T-helper 2 cell (primary cell): Measurements from ENCODE around the gene CCDC171.
A peak's percentile ranks its signal among the peaks of the same experiment; 100 is the strongest.
"Not testable (repeated sequence)": the region's sequence is repeated elsewhere in the genome, so short reads cannot be mapped to it uniquely, and the experiment has no call there.

Source experiments
- DNase-seq, 5 experiments: peaks; one replicate each; pipeline versions ENCODE4 v3.0.0 to v3.0.0-alpha.2; 2012 to 2022

CCDC171 gene

GRCh38 chr9:15570769-15571168 is 17.9 kb downstream of the CCDC171 start:
- DNase-seq, result no peak

GRCh38 chr9:15572200-15572770 is 19.4 kb downstream of the CCDC171 start:
- DNase-seq, result no peak

GRCh38 chr9:15576350-15577050 is 23.7 kb downstream of the CCDC171 start:
- no peak for DNase-seq

GRCh38 chr9:15578714-15579113 is 25.9 kb downstream of the CCDC171 start:
- DNase-seq, result no peak

GRCh38 chr9:15584379-15584778 is 31.5 kb downstream of the CCDC171 start:
- no peak for DNase-seq

- no peak for DNase-seq
These were observed 39.5 kb downstream of the CCDC171 start for GRCh38 chr9:15592317-15592716.

- DNase-seq, result not testable (repeated sequence)
These were observed 40.1 kb downstream of the CCDC171 start for GRCh38 chr9:15592940-15593339.

- DNase-seq, result not testable (repeated sequence)
These were observed 48.0 kb downstream of the CCDC171 start for GRCh38 chr9:15600666-15601330.

- DNase-seq, result peak in 2 of 5 experiments; percentile 28 to 62
These were observed 54.0 kb downstream of the CCDC171 start for GRCh38 chr9:15606643-15607472.

- DNase-seq, result peak in 1 of 5 experiments; percentile 32
These were observed 60.1 kb downstream of the CCDC171 start for GRCh38 chr9:15612962-15613361.

- no peak for DNase-seq
These were observed 64.9 kb downstream of the CCDC171 start for GRCh38 chr9:15617782-15618181.

GRCh38 chr9:15618540-15619331 is 65.9 kb downstream of the CCDC171 start:
- DNase-seq, result no peak

- DNase-seq, result no peak
These were observed 69.6 kb downstream of the CCDC171 start for GRCh38 chr9:15622318-15622971.

GRCh38 chr9:15635752-15636151 is 82.9 kb downstream of the CCDC171 start:
- DNase-seq, result no peak

GRCh38 chr9:15640121-15640520 is 87.3 kb downstream of the CCDC171 start:
- DNase-seq, result no peak

- no peak for DNase-seq
These were observed 88.4 kb downstream of the CCDC171 start for GRCh38 chr9:15641291-15641690.

GRCh38 chr9:15642369-15642962 is 89.6 kb downstream of the CCDC171 start:
- DNase-seq, result peak in 1 of 5 experiments; percentile 45

GRCh38 chr9:15670246-15670645 is 117.4 kb downstream of the CCDC171 start:
- DNase-seq, result no peak

GRCh38 chr9:15670894-15671293 is 118.1 kb downstream of the CCDC171 start:
- DNase-seq, result no peak

GRCh38 chr9:15693701-15694100 is 140.9 kb downstream of the CCDC171 start:
- no peak for DNase-seq

- DNase-seq, result no peak
These were observed 144.1 kb downstream of the CCDC171 start for GRCh38 chr9:15696979-15697378.
